Inflammatory macrophage treated with lipopolysaccharide for 4 hours (primary cell): Measurements from ENCODE around the gene RAPGEF2.
"Not testable (repeated sequence)": the region's sequence is repeated elsewhere in the genome, so short reads cannot be mapped to it uniquely, and the experiment has no call there.

Experiments used
- DNase-seq: peaks from one replicate; pipeline ENCODE4 v3.0.0-alpha.2; 2020

The RAPGEF2 gene

DNA sequence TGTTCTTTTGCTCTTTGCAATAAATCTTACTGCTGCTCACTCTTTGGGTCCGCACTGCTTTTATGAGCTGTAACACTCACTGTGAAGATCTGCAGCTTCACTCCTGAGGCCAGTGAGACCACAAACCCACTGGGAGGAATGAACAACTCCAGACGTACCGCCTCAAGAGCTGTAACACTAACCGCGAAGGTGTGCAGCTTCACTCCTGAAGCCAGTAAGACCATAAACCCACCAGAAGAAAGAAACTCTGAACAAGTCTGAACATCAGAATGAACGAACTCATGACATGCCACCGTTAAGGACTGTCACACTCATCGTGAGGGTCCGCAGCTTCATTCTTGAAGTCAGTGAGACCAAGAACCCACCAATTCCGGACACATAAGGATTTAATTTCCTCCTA is 276.2 kb downstream of the RAPGEF2 start:
- not testable (repeated sequence) for DNase-seq

DNA sequence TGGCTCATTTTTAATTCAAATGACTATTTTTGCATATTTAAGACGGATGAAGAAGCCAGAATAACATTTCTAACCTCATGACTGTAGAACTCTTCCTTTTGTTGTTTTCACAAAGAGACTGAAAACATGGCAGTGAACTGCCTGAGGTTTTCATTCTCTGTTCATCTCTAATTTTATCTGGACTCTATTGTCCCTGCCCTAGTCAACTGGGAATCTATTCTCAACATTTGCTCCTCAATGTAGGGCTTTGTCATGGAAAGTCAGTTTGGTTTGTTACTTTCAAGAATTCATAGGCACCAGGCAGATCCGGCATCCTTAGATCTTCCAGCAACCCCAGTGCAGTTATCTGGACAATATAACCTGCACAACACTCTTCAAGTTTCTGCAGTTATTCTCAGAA is 277.0 kb downstream of the RAPGEF2 start:
- DNase-seq: no peak

DNA sequence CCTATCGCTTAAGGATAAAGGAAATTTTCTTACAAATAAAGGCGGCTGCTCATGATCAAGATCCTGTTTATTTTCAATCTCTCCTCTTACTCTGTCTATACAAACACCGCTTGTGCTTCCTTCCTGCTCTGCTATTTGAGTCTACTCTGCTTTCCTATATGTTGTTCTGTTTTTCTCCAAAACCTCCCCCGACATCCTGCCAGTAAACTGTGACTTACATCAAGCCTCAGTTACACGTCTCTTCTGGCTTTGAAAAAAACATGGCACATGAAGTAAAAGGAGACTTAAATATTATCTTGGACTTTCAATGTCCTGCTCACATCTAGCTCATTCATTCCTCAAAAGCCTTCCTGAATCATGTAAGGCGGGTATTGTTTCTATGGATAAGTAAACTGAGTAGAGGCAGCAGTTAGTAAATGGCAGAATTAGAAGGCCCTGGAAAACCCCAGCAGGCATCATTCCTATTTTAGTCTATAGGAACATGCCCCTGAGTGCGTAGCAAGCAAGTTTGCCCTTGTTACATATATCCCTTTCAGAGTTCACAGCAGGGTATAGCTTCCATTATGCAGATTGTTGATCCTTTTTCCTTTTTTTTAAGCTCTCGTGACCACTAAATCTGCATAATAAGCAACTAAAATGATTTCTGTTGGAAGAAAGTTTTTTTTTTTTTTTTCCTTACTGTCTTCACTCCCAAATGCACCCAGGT is 280.1 kb downstream of the RAPGEF2 start:
- DNase-seq: no peak

DNA sequence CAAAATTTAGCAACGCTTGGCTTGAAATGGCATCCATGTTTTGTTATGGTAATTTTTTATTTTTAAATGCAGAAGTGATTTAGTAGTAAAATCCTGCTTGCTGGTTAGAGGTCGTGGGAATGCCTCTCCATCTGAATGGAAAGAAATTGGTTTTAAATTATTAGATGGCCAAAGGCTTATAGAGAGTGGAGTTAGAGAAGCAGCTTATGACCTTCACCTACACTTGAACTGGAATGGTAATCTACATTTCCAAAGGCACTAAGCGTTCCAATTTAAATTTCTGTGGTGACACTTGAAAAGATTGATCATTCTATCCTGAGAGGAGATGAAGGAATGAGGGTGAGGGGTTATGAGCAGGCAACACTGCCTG is 280.7 kb downstream of the RAPGEF2 start:
- no peak for DNase-seq

DNA sequence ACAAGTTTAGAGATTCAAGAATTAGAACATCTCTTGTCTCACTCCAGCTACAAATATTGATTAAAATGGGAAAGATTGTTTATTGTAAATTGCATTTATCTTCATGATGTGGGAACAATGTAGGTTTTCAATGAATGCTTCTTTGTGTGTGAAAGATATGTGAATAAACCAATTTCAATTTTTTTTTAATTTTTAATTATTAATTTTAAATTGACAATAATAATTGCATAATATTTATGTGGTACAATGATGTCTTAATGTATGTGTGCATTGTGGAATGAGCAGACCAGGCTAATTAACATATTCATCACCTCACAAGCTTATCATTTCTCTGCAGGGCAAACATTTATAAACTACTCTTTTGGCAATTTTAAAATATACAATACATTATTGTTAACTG is 281.1 kb downstream of the RAPGEF2 start:
- no peak for DNase-seq

DNA sequence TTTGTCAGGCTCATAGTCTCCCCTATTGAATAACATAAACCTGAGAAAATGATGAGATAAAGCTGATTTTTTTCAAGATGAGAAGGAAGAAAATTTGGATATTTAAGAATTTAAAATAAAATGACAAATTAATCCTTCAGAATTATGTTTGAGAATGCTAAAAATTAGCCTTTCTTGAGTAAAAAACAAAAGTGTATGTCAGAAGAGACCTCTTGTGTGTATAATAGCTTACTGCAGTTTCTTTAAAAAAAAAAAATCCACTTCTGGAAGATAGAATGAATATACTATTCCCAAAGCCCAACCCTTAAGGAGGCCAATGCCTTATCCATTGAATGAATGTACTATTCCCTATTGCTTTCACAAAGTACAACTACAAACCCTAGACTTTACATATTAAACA is 281.8 kb downstream of the RAPGEF2 start:
- DNase-seq: no peak

DNA sequence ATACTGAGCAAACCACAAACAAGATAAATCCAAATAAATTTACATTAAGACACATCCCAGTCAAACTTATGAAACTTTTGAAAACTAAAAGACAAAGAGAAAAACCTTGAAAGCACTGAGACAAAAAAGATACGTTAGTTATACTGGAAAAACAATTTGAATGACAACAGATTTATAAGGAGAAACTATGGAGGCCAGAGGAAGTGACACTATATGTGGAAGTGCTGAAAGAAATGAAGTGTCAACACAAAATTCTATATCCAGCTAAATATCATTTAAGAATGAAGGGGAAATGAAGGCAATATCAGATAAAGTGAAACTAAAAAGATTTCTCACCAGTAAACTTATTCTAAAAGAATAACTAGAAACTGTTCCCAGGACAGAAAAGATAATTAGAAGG is 283.7 kb downstream of the RAPGEF2 start:
- DNase-seq: no peak

DNA sequence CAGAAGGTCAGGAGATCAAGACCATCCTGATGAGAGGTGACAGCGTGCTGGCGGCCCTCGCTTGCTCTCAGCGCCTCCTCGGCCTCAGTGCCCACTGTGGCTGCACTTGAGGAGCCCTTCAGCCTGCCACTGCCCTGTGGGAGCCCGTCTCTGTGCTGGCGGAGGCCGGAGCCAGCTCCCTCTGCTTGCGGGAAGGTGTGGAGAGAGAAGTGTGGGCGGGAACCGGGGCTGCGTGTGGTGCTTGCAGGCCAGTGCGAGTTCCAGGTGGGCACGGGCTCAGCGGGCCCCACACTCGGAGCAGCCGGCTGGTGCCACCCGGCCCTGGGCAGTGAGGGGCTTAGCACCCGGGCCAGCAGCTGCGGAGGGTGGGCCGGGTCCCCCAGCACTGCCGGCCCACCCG is 286.9 kb downstream of the RAPGEF2 start:
- DNase-seq: no peak

DNA sequence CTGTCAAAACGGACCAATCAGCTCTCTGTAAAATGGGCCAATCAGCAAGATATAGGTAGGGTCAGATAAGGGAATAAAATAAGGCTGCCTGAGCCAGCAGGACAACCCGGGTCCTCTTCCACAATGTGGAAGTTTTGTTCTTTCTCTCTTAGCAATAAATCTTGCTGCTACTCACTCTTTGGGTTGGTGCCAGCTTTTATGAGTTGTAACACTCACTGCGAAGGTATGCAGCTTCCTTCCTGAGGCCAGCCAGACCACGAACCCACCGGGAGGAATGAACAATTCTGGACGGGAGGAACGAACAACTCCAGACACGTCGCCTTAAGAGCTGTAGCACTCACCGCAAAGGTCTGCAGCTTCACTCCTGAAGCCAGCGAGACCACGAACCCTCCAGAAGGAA is 287.8 kb downstream of the RAPGEF2 start:
- no peak for DNase-seq

DNA sequence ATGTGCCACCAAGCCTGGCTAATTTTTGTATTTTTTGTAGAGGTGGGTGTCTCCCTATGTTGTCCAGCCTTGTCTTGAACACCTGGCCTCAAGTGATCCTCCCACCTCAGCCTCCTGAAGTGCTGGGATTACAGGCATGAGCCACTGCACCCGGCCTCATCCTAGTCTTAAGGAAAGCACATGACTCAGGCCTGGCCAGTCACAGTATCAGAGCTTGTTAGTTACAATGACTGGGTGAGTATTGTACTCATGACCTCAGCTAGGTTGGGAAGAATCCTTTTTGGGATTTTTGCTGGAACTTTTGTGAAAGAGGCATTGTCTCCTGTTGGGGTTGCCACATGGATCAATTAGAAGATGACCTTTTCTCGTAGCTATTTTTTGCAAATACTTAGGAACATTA is 292.8 kb downstream of the RAPGEF2 start:
- no peak for DNase-seq

DNA sequence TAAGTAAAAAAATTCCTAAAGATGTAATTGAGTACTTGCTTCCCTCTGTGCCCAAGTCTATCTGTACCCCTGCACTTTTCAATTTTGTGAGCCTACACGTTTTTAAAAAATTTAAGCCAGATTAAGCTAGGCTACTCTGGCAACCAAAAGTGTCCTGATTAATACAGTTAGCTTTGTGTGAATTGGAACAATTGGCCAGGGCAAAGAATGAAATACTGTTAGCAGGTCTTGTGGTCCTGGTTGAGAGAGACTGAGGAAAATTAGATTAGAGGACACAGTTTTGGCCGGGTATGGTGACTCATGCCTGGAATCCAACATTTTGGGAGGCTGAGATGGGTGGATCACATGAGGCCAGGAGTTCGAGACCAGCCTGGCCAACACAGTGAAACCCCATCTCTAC is 293.3 kb downstream of the RAPGEF2 start:
- DNase-seq: no peak

DNA sequence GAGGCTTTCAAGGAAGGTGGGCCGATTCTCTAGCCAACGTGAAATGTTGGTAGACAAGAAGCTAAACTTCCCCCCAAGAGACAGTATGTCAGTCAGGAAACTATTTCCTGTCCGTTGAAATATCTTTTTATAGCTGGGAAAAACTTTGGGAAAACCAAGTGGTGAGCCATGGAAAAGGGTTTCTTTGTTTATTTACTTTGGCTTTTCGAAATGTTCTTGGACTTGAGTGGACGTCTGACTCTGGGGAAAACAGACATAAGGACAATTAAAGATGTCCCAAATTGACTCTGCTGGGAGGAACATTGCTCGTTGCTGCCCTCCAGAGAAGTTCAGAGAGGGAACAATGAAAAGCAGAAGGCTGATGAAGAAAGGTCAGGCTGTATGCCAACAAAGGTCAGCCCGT is 295.4 kb downstream of the RAPGEF2 start:
- DNase-seq: no peak

DNA sequence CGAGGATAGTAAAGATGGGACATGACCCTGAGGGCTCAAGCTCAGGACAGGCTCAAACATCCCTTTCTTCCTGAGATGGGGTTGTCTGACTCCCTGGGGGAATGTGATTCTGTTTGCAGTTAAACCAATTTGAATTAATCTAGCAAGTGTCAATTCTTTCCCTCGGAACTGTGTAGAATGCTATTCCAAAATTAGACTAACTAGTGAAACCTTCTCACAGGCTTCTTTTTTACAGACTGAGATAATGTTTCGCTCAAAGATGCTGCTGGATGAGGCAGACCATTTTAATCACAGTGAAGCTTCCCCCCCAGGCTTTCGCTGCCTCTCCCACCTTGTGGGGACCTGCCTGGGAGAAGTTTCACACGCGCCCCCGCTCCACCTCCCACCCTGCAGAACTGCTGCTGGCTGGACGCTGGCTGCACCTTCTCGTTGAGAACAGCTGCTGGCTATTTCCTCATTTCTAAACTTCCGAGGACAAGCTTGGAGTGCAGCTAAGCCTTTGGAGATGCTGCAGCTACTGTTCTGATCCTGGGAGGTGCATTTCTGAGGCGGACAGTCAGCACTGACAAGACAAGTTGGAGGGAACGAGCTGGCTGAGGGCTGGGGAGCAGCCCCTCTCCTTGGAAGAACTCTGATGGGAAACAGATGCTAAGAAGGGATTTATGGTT is 297.8 kb downstream of the RAPGEF2 start:
- DNase-seq: peak; percentile 27

DNA sequence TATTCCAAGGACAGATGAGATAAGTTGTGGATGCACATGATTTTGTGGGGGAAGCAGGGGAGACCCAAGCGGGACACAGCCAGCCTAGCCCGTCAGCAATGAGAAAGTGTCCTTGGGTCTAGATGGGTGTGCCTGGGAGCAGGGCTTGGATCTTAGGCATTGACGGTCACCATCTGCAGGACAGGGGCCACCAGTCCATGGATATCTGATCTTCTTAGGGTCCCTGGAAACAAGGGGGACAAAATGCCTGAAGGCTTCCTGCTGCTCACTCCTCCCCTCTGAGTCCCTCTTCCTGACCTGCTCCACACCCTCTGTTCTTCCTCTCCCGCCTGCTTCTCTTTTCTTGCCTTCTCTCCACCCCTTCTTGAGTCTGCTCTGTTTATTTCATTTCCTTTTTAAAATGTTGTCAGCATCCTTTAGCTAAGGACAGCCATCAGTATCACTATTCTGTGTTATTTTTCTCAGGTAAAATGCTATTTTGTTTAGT is 298.4 kb downstream of the RAPGEF2 start:
- peak; percentile 6 for DNase-seq

DNA sequence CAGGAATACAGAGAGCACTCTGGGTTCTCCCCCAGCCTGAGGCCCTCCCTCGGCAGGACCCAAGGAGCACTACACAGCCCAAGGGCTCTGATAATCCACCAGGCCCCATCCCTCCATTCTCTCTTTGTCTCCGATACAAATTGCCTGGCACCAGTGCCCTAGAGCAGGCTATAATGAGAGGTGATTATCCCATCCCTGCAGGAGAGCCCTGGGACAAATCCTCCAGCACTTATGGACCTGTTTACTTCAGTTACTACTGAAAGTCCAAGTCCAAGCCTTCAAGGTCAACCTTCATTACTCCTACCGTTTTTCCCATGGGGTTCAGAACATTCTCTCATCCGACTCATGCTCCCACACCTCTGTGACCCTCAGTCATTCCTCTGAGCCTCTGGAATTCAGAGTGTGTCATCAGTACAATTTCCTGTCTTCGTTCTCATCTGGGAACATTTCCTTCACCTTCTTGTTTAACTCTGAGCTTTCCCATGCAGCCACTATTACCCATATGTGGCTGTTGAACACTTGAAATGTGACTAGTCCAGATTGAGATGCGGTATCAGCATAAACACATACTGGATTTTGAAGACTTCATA is 299.0 kb downstream of the RAPGEF2 start:
- no peak for DNase-seq
